NCI-H2227 treated with DMSO at 0.1 percent for 48 hours (cell line): ENCODE results near the gene PREB.
"Not testable (repeated sequence)": the region's sequence is repeated elsewhere in the genome, so short reads cannot be mapped to it uniquely, and the experiment has no call there.

Source experiments
- DNase-seq: peaks from one replicate; lab custom pipeline; 2025; lab: John Stamatoyannopoulos, UW

PREB gene

GRCh38 chr2:27126252-27126710, 8.2 kb downstream of the PREB start:
- DNase-seq, result no peak

GRCh38 chr2:27125104-27125503, 9.3 kb downstream of the PREB start:
- no peak for DNase-seq

- DNase-seq, result peak; percentile 21
Observed at GRCh38 chr2:27123302-27124150, 10.9 kb downstream of the PREB start, which contains the start of gene ABHD1. Gene ABHD1, plus strand, starts transcription at chr2:27123815. Its CDS starts 134 bp downstream, at chr2:27123949.

- DNase-seq, result no peak
Observed at GRCh38 chr2:27122791-27123190, 11.6 kb downstream of the PREB start.

- DNase-seq, result no peak
Observed at GRCh38 chr2:27121906-27122305, 12.5 kb downstream of the PREB start.

- not testable (repeated sequence) for DNase-seq
Observed at GRCh38 chr2:27119330-27119670, 15.1 kb downstream of the PREB start.

- DNase-seq, result no peak
Observed at GRCh38 chr2:27118525-27119329, 15.7 kb downstream of the PREB start, which contains the start of gene CGREF1. Gene CGREF1, minus strand, starts transcription at chr2:27119128. Its CDS starts 14,762 bp downstream, at chr2:27104366.

- peak; percentile 13 for DNase-seq
Observed at GRCh38 chr2:27117995-27118524, 16.4 kb downstream of the PREB start.

GRCh38 chr2:27115519-27115918, 18.9 kb downstream of the PREB start:
- no peak for DNase-seq

- not testable (repeated sequence) for DNase-seq
Observed at GRCh38 chr2:27111392-27112078, 22.9 kb downstream of the PREB start.

GRCh38 chr2:27110603-27111352, 23.7 kb downstream of the PREB start:
- not testable (repeated sequence) for DNase-seq

GRCh38 chr2:27109083-27109482, 25.4 kb downstream of the PREB start:
- DNase-seq, result no peak

GRCh38 chr2:27108221-27108620, 26.2 kb downstream of the PREB start:
- DNase-seq, result no peak

- no peak for DNase-seq
Observed at GRCh38 chr2:27105981-27106380, 28.5 kb downstream of the PREB start.

GRCh38 chr2:27102329-27102728, 32.1 kb downstream of the PREB start:
- no peak for DNase-seq

GRCh38 chr2:27100036-27100435, 34.4 kb downstream of the PREB start:
- no peak for DNase-seq

GRCh38 chr2:27099334-27099955, 35.0 kb downstream of the PREB start:
- DNase-seq, result no peak

- no peak for DNase-seq
Observed at GRCh38 chr2:27097341-27097740, 37.1 kb downstream of the PREB start.

GRCh38 chr2:27096748-27097297, 37.6 kb downstream of the PREB start:
- DNase-seq, result no peak
